ENCODE results near the gene MPST.

The MPST gene

DNA sequence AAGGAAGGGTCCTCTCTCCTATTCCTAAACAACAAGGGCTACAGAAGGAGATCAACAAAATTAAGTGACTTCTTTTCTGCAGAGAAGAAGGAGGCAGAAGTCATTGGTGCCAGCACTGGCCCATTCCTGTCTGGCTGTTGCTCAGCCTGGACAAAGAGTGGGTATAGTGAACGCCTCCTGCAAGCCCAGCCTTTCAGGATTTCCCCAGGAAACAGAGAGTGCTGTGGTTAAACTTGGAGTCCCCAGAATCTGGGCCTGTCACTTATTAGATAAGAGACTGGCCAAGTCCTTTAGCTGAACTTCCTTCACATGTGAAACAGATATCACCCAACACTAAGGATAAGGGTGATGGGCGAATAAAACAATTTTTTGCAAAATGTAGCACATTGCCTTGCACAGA lies 11.2 kb upstream of the MPST start:
- TF ChIP-seq, protein P1, sequence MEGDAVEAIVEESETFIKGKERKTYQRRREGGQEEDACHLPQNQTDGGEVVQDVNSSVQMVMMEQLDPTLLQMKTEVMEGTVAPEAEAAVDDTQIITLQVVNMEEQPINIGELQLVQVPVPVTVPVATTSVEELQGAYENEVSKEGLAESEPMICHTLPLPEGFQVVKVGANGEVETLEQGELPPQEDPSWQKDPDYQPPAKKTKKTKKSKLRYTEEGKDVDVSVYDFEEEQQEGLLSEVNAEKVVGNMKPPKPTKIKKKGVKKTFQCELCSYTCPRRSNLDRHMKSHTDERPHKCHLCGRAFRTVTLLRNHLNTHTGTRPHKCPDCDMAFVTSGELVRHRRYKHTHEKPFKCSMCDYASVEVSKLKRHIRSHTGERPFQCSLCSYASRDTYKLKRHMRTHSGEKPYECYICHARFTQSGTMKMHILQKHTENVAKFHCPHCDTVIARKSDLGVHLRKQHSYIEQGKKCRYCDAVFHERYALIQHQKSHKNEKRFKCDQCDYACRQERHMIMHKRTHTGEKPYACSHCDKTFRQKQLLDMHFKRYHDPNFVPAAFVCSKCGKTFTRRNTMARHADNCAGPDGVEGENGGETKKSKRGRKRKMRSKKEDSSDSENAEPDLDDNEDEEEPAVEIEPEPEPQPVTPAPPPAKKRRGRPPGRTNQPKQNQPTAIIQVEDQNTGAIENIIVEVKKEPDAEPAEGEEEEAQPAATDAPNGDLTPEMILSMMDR (IDR thresholded peaks at IDR 0.05): no peak

DNA sequence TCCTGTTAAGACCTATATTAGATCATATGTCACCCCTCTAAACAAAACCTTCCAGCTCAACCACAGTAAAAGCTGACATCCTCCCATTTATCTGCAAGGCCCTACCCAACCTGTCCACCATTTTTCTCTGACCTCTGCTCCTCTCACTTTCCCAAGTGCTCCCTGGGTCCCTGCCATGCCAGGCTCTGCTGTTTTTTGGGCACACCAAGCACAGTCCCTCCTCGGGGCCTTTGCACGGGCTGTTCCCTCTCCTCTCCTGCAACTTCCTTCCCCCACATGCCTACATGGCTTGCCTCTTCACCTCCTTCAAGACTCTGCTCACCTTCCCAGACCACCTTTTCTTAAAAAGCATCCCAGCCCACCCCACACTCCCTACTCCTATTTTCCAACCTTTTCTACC lies 10.1 kb upstream of the MPST start:
- TF ChIP-seq, protein P1 (IDR thresholded peaks at IDR 0.05): no peak

DNA sequence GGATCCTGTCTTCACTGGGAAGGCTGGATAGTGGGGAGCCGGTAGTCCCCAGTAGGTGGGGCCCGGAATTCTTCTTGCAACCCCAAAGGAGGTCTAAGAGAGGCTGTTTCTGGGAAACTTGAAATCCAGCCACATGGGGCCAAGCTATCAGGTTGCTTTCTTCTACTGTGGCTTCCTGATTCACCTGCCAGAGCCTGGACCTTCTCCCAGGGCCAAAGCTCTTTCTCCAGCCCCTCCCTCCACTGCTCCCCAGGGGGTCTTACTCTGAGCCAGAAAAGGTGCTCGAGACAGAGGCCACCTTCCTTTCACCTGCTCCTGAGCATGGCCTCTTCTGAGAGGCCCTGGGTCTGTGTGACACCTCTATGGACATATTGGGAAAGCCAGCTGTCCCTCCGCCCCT lies 9.4 kb upstream of the MPST start:
- TF ChIP-seq, protein P1 (IDR thresholded peaks at IDR 0.05): no peak

DNA sequence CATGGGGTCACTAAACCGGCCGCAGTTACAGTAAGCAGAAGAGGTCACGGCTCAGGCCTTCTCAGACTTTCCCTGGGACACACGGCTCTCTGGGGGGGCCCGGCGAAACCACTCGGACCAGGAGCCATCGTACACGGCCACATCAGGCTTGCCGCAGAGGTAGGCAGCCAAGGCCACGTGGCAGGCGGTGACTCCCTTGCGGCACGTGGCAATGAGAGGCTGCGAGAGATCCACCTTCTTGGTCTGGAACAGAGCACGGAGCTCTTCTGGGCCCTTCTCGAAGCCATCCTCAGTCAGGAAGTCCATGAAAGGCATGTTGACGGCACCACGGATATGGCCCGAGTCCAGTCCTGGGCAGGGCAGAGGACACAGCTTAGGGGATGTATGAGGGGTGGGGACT lies 8.6 kb upstream of the MPST start:
- TF ChIP-seq, protein P1 (IDR thresholded peaks at IDR 0.05): no peak

DNA sequence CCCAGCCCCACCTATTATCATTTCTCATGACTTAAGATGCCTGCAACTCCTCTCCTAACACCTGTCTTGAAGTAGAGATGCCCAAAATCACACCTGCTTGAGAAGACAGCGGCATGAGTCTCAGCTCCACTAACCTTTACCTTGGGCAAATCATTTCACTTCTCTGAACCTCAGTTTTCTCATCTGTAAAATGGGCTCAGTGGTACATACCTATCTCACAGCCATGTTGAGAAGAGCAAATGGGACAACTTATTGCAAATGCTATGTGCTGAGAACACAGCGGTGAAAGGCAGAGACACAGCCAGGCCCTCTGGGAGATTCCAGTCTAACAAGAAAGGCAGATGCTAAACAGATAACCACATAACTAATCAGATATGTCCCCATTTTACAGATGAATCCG lies 8.1 kb upstream of the MPST start:
- TF ChIP-seq, protein P1 (IDR thresholded peaks at IDR 0.05): no peak

DNA sequence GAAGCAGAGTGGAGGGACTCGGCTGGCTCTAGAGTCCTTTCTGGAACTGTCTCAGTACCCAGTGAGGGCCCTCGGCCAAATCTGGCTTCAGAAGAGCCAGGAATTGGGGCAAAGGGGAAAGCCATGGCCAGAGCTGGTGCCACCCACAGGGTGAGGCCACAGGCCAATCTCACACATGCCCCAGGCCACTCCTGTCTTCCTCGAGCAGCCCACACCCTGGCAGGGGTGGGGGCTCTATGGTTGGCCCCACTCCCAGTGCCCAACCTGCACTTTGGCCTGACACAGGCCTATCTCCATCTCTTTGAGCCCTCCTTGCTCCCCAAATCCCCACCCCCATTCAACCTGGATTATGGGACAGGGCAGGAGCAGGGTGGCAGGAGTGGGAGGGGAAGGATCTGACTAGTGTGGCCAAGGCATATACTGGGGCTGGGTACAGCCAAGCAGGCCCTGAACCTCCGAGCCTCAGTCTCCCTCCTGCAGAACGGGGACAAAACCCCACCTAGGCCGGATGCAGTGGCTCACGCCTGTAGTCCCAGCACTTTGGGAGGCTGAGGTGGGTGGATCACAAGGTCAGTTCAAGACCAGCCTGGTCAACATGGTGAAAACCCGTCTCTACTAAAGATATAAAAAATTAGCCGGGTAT lies 7.2 kb upstream of the MPST start:
- TF ChIP-seq, protein P1 (IDR thresholded peaks at IDR 0.05): no peak

DNA sequence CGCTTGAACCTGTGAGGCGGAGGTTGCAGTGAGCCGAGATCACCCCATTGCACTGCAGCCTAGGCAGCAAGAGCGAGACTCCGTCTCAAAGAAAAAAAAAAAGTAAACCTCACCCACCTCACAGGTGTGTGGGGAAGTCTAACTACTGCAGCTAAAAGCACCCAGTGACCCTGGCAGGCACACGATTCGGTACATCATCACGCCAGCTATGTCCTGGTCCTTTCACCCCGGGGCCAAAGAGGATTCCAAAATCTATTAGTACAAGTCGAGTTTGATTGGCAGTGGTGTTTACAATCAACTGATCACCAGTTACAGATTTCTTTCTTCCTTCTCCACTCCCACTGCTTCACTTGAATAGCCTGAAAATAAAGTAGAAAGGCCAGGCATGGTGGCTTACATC lies 6.6 kb upstream of the MPST start:
- TF ChIP-seq, protein P1 (IDR thresholded peaks at IDR 0.05): no peak

DNA sequence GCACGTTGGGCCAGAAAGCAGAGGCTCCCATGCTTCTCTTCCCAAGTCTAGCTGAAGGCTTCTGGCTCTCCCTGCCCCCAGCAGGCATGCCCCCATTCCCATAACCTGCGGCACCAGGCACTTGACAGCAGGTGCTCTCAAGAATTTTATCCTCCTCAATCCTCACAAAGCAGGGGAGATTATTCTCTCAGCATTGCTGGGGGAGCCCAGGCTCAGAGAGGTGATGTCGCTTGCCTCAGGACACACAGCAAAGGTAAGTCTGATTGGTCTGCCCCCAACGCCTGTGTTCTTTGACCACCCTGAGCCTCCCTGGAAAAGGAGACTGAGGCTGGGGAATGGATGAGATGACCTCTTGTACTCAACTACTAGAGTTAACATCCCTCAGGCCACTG lies 5.1 kb upstream of the MPST start:
- TF ChIP-seq, protein P1 (IDR thresholded peaks at IDR 0.05): no peak
